Neural cell (in vitro differentiated cells): ENCODE data around the gene RNF157. TPM values are rescaled to one million over a fixed set of nuclear protein-coding genes. Genes with fewer than 3 reads are reported as not detected.

ENCODE experiments used
- H2AFZ ChIP-seq: fragments of 200-600, 300-800 bp; sonication (generic), shearing (Covaris generic); 2 replicates; pipeline ENCODE4 v1.6.0; 2014; ENCODE audit warnings: low read depth, mild to moderate bottlenecking, antibody characterized with exemption, low read length, moderate library complexity
- H3F3A ChIP-seq: fragments of 200-600 bp; shearing (Covaris generic); 2 replicates; pipeline ENCODE4 v1.6.1; 2016; ENCODE audit warnings: mild to moderate bottlenecking, moderate library complexity, mixed read lengths, antibody characterized with exemption, low read length; ENCODE audit not compliant: insufficient read depth, poor library complexity, severe bottlenecking
- H3K27ac ChIP-seq: fragments of 200-600, 300-800 bp; sonication (generic), shearing (Covaris generic); 2 replicates; pipeline ENCODE4 v1.5.1; 2014; ENCODE audit warnings: mild to moderate bottlenecking, low read length, moderate library complexity
- H3K27me3 ChIP-seq: fragments of 300-800, 200-600 bp; sonication (generic), shearing (Covaris generic); 2 replicates; pipeline ENCODE4 v1.6.0; 2014; ENCODE audit warnings: mild to moderate bottlenecking, low read depth, low read length, moderate library complexity; ENCODE audit not compliant: insufficient read depth
- H3K36me3 ChIP-seq: fragments of 300-800, 200-600 bp; sonication (generic), shearing (Covaris generic); 2 replicates; pipeline ENCODE4 v1.5.1; 2014; ENCODE audit warnings: mild to moderate bottlenecking, antibody characterized with exemption, low read length, moderate library complexity; ENCODE audit not compliant: insufficient read depth
- H3K4me2 ChIP-seq: fragments of 300-800, 200-600 bp; sonication (generic), shearing (Covaris generic); 2 replicates; pipeline ENCODE4 v1.6.0; 2014; ENCODE audit warnings: mild to moderate bottlenecking, low read length
- H3K4me3 ChIP-seq: fragments of 300-800, 200-600 bp; sonication (generic), shearing (Covaris generic); 2 replicates; pipeline ENCODE4 v1.5.1; 2014; ENCODE audit warnings: mild to moderate bottlenecking, low read length, moderate library complexity
- H3K79me2 ChIP-seq: fragments of 200-600 bp; shearing (Covaris generic); replicated peaks from 2 replicates; pipeline ENCODE4 v1.6.0; 2014; ENCODE audit warnings: mild to moderate bottlenecking, low read length, moderate library complexity; ENCODE audit not compliant: insufficient read depth
- H3K9ac ChIP-seq: fragments of 300-800, 200-600 bp; sonication (generic), shearing (Covaris generic); 2 replicates; pipeline ENCODE4 v1.6.1; 2016; ENCODE audit warnings: mild to moderate bottlenecking, low read length, mixed read lengths
- H3K9me2 ChIP-seq: fragments of 200-600 bp; shearing (Covaris generic); 2 replicates; pipeline ENCODE4 v1.6.1; 2016; ENCODE audit warnings: mild to moderate bottlenecking, low read length, mixed read lengths; ENCODE audit not compliant: insufficient read depth
- H3K9me3 ChIP-seq: fragments of 200-600, 300-800 bp; sonication (generic), shearing (Covaris generic); 2 replicates; pipeline ENCODE4 v1.6.1; 2016; ENCODE audit warnings: mild to moderate bottlenecking, mixed run types, low read length, moderate library complexity, mixed read lengths
- H4K20me1 ChIP-seq: fragments of 200-600 bp; shearing (Covaris generic); 2 replicates; pipeline ENCODE4 v1.6.1; 2016; ENCODE audit warnings: mild to moderate bottlenecking, mixed run types; ENCODE audit not compliant: insufficient read depth
- CTCF ChIP-seq: fragments of 450-650 bp; IDR thresholded peaks from 2 replicates; pipeline ENCODE4 v1.5.1; 2014; ENCODE audit warnings: antibody characterized with exemption, mild to moderate bottlenecking, moderate library complexity; ENCODE audit not compliant: poor library complexity, severe bottlenecking
- EP300 ChIP-seq: fragments of 450-650 bp; conservative IDR thresholded peaks from 2 replicates; pipeline ENCODE4 v1.6.1; 2014; ENCODE audit warnings: antibody characterized with exemption, mild to moderate bottlenecking, moderate library complexity; ENCODE audit not compliant: poor library complexity, severe bottlenecking
- EZH2 ChIP-seq: fragments of 200-600, 300-800 bp; shearing (Covaris generic), sonication (generic); IDR thresholded peaks from 2 replicates; pipeline ENCODE4 v1.6.1; 2014; ENCODE audit warnings: antibody characterized with exemption, low read length, borderline replicate concordance, mild to moderate bottlenecking; ENCODE audit not compliant: insufficient read depth, poor library complexity, severe bottlenecking
- MXI1 ChIP-seq: fragments of 450-650 bp; conservative IDR thresholded peaks from 2 replicates; pipeline ENCODE4 v1.6.1; 2014; ENCODE audit warnings: antibody characterized with exemption, mild to moderate bottlenecking; ENCODE audit not compliant: poor library complexity, severe bottlenecking
- POLR2AphosphoS5 ChIP-seq: IDR thresholded peaks from 2 replicates; pipeline ENCODE4 v1.6.1; 2012
- RAD21 ChIP-seq: fragments of 450-650 bp; conservative IDR thresholded peaks from 2 replicates; pipeline ENCODE4 v1.6.1; 2014; ENCODE audit warnings: antibody characterized with exemption, mild to moderate bottlenecking, moderate library complexity
- SMC3 ChIP-seq: fragments of 450-650 bp; conservative IDR thresholded peaks from 2 replicates; pipeline ENCODE4 v1.6.1; 2014; ENCODE audit warnings: antibody characterized with exemption, mild to moderate bottlenecking, moderate library complexity; ENCODE audit not compliant: poor library complexity
- TAF1 ChIP-seq: IDR thresholded peaks from 2 replicates; pipeline ENCODE4 v1.6.1; 2012; ENCODE audit warnings: low read depth
- polyA plus RNA-seq: library from polyadenylated mRNA; depleted of rRNA; stranded (reverse); fragments of >200 nt; gene quantifications from 2 replicates; pipeline ENCODE4 v1.2.3, GENCODE V29; 2014
- TF ChIP-seq, protein P1 (sequence below): IDR thresholded peaks from 2 replicates; pipeline ENCODE4 v1.6.1; 2012; ENCODE audit warnings: borderline replicate concordance

RNF157 gene
- polyA plus RNA-seq, 1 donor from 2014 or later, result 15.9 TPM

- Histone ChIP-seq H2AFZ (no peak overlapping the region), H3K9me2 (no peaks in the 10 kb centered on the region), H3K9me3 (no peaks in the 10 kb centered on the region), H3K36me3 (no peaks in the 10 kb centered on the region), H3K79me2 (no peaks in the 10 kb centered on the region), H3K4me3 (no peak overlapping the region), H3K27ac (no peak overlapping the region), H4K20me1 (no peaks in the 10 kb centered on the region), H3K9ac (no peak overlapping the region), H3K27me3 (peaks cover 18% of the 10 kb centered on the region), H3F3A (no peaks in the 10 kb centered on the region), H3K4me2 (no peak overlapping the region)
- TF ChIP-seq, protein P1, sequence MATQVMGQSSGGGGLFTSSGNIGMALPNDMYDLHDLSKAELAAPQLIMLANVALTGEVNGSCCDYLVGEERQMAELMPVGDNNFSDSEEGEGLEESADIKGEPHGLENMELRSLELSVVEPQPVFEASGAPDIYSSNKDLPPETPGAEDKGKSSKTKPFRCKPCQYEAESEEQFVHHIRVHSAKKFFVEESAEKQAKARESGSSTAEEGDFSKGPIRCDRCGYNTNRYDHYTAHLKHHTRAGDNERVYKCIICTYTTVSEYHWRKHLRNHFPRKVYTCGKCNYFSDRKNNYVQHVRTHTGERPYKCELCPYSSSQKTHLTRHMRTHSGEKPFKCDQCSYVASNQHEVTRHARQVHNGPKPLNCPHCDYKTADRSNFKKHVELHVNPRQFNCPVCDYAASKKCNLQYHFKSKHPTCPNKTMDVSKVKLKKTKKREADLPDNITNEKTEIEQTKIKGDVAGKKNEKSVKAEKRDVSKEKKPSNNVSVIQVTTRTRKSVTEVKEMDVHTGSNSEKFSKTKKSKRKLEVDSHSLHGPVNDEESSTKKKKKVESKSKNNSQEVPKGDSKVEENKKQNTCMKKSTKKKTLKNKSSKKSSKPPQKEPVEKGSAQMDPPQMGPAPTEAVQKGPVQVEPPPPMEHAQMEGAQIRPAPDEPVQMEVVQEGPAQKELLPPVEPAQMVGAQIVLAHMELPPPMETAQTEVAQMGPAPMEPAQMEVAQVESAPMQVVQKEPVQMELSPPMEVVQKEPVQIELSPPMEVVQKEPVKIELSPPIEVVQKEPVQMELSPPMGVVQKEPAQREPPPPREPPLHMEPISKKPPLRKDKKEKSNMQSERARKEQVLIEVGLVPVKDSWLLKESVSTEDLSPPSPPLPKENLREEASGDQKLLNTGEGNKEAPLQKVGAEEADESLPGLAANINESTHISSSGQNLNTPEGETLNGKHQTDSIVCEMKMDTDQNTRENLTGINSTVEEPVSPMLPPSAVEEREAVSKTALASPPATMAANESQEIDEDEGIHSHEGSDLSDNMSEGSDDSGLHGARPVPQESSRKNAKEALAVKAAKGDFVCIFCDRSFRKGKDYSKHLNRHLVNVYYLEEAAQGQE, result no peak
- no peak for TF ChIP-seq CTCF
- no peak for TF ChIP-seq MXI1
- no peak for TF ChIP-seq POLR2AphosphoS5
- no peak for TF ChIP-seq EP300
- no peak for TF ChIP-seq TAF1
- TF ChIP-seq EZH2, result no peak
- no peak for TF ChIP-seq RAD21
Observed at GRCh38 chr17:76142585-76143041, 97.7 kb downstream of the RNF157 start.

DNA sequence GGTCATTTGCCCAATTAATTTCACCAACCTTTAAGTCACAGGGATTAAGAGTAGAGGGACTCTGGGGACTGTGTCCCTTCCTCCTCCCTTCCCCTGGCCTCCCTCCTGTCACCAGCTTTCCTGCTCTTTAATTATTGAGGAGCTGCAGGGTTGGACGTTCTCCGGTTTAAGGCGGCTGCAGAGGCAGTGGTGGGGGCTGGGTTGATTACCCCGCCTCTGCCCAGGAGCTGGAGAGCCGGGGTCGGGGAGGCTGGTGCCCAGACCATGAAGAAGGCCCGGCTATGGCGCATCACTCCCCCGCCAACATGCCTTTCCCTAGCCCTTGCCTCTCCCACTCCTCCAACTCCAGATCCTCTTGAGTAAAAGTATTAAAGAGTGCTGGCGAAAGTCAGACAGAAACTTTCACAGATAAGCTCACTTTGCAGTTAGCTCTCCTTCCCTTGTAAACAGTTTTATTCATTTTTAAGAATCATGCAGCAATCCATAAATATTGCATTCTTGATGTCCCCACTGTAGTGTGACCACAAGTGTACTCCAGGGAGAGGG is 98.2 kb downstream of the RNF157 start:
- Histone ChIP-seq H4K20me1 (no peaks in the 10 kb centered on the region), H3K9me2 (no peaks in the 10 kb centered on the region), H3K4me3 (peak overlapping the region; percentile 72), H3F3A (no peaks in the 10 kb centered on the region), H3K27ac (no peak overlapping the region), H3K4me2 (peak overlapping the region; percentile 88), H2AFZ (no peak overlapping the region), H3K79me2 (no peaks in the 10 kb centered on the region), H3K9me3 (no peaks in the 10 kb centered on the region), H3K27me3 (peaks cover 18% of the 10 kb centered on the region), H3K9ac (peak overlapping the region; percentile 38), H3K36me3 (no peaks in the 10 kb centered on the region)
- TF ChIP-seq MXI1, result no peak
- TF ChIP-seq TAF1, result no peak
- no peak for TF ChIP-seq EP300
- TF ChIP-seq EZH2, result no peak
- TF ChIP-seq POLR2AphosphoS5, result no peak
- TF ChIP-seq, protein P1, result no peak
- TF ChIP-seq SMC3, result no peak
- no peak for TF ChIP-seq RAD21
- no peak for TF ChIP-seq CTCF
